Ectodermal cell (in vitro differentiated cells): ENCODE data around the gene OR2T33.
"Not testable (repeated sequence)": the region's sequence is repeated elsewhere in the genome, so short reads cannot be mapped to it uniquely, and the experiment has no call there.

ENCODE experiments used
- H3K27ac ChIP-seq: 2 replicates; pipeline ENCODE4 v1.7.0; 2013; ENCODE audit warnings: mild to moderate bottlenecking, low read depth, low read length; ENCODE audit not compliant: insufficient read depth, poor library complexity, severe bottlenecking
- H3K27me3 ChIP-seq: 2 replicates; pipeline ENCODE4 v1.7.0; 2013; ENCODE audit warnings: mild to moderate bottlenecking, low read length; ENCODE audit not compliant: insufficient read depth, control insufficient read depth, poor library complexity, severe bottlenecking
- H3K36me3 ChIP-seq: one replicate; pipeline ENCODE4 v1.7.0; 2013; ENCODE audit warnings: low read length; ENCODE audit not compliant: control insufficient read depth, insufficient read depth
- H3K4me1 ChIP-seq: one replicate; pipeline ENCODE4 v1.7.0; 2013; ENCODE audit warnings: low read length; ENCODE audit not compliant: control insufficient read depth, insufficient read depth
- H3K4me3 ChIP-seq: 2 replicates; pipeline ENCODE4 v1.7.0; 2013; ENCODE audit warnings: low read depth, low read length, control low read depth; ENCODE audit not compliant: insufficient read depth
- H3K9me3 ChIP-seq: 2 replicates; pipeline ENCODE4 v1.7.0; 2013; ENCODE audit warnings: mild to moderate bottlenecking, low read length, moderate library complexity; ENCODE audit not compliant: control insufficient read depth
- WGBS, 2 experiments: methylation state at CpG; one replicate each; pipeline ENCODE4 v1.1.7; 2013; ENCODE audit warnings: missing lambda C conversion rate in 2 of 2; 5-methylcytosine and 5-hydroxymethylcytosine counted together

The OR2T33 gene

DNA sequence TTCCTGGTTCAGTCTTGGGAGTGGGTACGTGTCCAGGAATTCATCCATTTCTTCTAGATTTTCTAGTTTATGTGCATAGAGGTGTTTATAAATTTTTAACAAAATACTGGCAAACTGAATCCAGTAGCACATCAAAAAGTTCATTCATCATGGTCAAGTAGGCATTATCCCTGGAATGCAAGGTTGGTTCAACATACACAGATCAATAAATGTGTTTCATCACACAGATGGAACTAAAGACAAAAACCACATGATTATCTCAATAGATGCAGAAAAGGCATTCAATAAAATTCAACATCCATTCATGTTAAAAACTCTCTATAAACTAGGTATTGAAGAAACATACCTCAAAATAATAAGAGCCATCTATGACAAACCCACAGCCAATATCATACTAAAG lies 18.5 kb downstream of the OR2T33 start:
- not testable (repeated sequence) for H3K4me1 ChIP-seq, H3K27me3 ChIP-seq, H3K27ac ChIP-seq, H3K4me3 ChIP-seq, H3K9me3 ChIP-seq, H3K36me3 ChIP-seq
- 71% methylated on average over 1 of the region's 1 CpG; no CpG with 5 or more reads in 1 of the 2 experiments for WGBS, 2 experiments

- WGBS, 2 experiments = 42 to 46% methylated on average over 14 of the region's 14 CpGs
- Histone ChIP-seq H3K9me3 (peaks cover 5% of the 10 kb centered on the region), H3K4me1 (no peaks in the 10 kb centered on the region)
Observed at GRCh38 chr1:248243204-248243603, 34.6 kb downstream of the OR2T33 start.

DNA sequence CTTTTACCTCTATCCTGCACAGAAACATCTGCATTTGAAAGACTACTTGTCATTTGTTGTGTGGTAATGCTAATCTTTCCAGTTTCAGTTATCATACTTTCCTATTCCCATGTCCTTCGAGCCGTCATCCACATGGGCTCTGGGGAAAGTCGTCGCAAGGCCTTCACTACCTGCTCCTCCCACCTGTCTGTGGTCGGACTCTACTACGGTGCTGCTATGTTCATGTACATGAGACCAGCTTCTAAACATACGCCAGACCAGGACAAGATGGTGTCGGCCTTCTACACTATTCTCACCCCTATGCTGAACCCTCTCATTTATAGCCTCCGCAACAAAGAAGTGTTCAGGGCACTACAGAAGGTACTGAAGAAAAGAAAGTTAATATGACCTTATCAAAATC lies 38.3 kb downstream of the OR2T33 start:
- Histone ChIP-seq H3K4me3 (no peak overlapping the region), H3K4me1 (no peaks in the 10 kb centered on the region), H3K9me3 (peaks cover 7% of the 10 kb centered on the region), H3K27ac (no peak overlapping the region), H3K27me3 (no peaks in the 10 kb centered on the region), H3K36me3 (no peaks in the 10 kb centered on the region)
- WGBS, 2 experiments = 87 to 91% methylated on average over 8 to 9 of the region's 9 CpGs

More at GRCh38 chr1:248243204-248243603, 34.6 kb downstream of the OR2T33 start:
- H3K4me3 ChIP-seq = no peak overlapping the region
- H3K27ac ChIP-seq = no peak overlapping the region
- H3K36me3 ChIP-seq = no peaks in the 10 kb centered on the region
- no peaks in the 10 kb centered on the region for H3K27me3 ChIP-seq

DNA sequence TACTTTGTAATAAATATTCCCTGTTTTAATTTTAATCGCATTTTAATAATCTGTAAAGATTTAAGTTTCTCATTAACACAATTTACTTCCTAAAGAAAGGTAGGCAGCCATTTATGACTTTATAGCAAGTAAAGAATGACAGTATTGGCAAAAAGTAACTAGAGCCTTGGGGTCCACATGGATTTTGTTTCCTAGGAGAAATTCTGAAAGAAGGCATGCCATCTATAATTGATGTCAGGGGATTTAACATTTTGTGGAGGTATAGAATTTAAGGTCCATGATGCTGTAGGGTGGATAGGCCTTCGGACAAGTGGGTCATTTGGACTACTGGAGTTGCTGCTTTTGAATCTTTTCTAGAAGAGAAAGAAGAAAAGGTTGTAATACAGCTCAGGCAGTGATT lies 46.7 kb downstream of the OR2T33 start, which contains the start of gene OR2M4:
Gene OR2M4 (plus strand): TSS at position 301 of the 400 bp plus-strand sequence. CDS start 7,512 bp downstream, outside the sequence.
- no peak within 1 kb of the TSS for H3K27ac ChIP-seq
- peaks cover 16% of the 10 kb centered on the region for H3K9me3 ChIP-seq
- no peaks in the 10 kb centered on the region for H3K4me1 ChIP-seq
- no peaks in the 10 kb centered on the region for H3K36me3 ChIP-seq
- no peaks in the 10 kb centered on the region for H3K27me3 ChIP-seq
- no peak within 1 kb of the TSS for H3K4me3 ChIP-seq
- 45 to 55% methylated on average over 1 of the region's 2 CpGs for WGBS, 2 experiments

GRCh38 chr1:248229360-248229908 lies 48.3 kb downstream of the OR2T33 start:
- H3K36me3 ChIP-seq = no peaks in the 10 kb centered on the region
- H3K4me3 ChIP-seq = no peak overlapping the region
- no peaks in the 10 kb centered on the region for H3K4me1 ChIP-seq
- H3K9me3 ChIP-seq = peaks cover 18% of the 10 kb centered on the region
- 72% methylated on average over 6 of the region's 6 CpGs for WGBS, 2 experiments
- H3K27ac ChIP-seq = no peak overlapping the region
- H3K27me3 ChIP-seq = no peaks in the 10 kb centered on the region

DNA sequence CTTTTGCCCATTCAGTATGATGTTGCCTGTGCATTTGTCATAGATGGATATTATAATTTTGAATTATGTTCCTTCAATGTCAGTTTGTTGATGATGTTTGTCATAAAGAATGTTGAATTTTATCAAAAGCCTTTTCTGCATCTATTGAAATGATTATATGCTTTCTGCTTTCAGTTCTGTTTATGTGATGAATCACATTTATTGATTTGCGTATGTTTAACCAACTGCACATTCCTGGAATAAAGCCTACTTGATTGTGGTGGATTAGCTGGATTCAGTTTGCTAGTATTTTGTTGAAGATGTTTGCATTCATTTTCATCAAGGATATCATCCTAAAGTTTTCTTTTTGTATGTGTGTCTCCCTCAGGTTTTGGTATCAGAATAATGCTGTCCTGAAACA lies 52.2 kb downstream of the OR2T33 start:
- Histone ChIP-seq H3K9me3 (peaks cover 6% of the 10 kb centered on the region), H3K27ac (no peak overlapping the region), H3K4me3 (no peak overlapping the region), H3K27me3 (no peaks in the 10 kb centered on the region), H3K4me1 (no peaks in the 10 kb centered on the region), H3K36me3 (no peaks in the 10 kb centered on the region)
- WGBS, 2 experiments = 63 to 69% methylated on average over 1 of the region's 1 CpG
